ENCODE measurements around the gene RASL12.

GRCh38 chr15:65032801-65033537, 34.8 kb downstream of the RASL12 start:
- TF ChIP-seq ELF4 (IDR thresholded peaks at IDR 0.05) (no peak), BHLHE40 (IDR thresholded peaks at IDR 0.05; ENCODE audit: borderline replicate concordance) (no peak), HDGF (IDR thresholded peaks at IDR 0.05; ENCODE audit: borderline replicate concordance) (no peak), SP1 (IDR thresholded peaks at IDR 0.05) (no peak), FOXM1 (IDR thresholded peaks at IDR 0.05; ENCODE audit: borderline replicate concordance) (no peak), TARDBP (IDR thresholded peaks at IDR 0.05) (no peak)

Measured in HEK293T (cell line).